GM12864 (cell line): ENCODE measurements around the gene CLIP3.
A peak's percentile ranks its signal among the peaks of the same experiment; 100 is the strongest.

Source experiments
- DNase-seq: peaks from one replicate; pipeline ENCODE4 v3.0.0-alpha.2; 2011; ENCODE audit warnings: low read depth
- H3K4me3 ChIP-seq: 2 replicates; pipeline ENCODE4 v1.5.1; 2011; ENCODE audit warnings: mild to moderate bottlenecking, low read depth, low read length, control low read depth
- TF ChIP-seq, protein P1 (sequence below): IDR thresholded peaks from 2 replicates; pipeline ENCODE4 v1.5.1; 2011; ENCODE audit warnings: low read depth, mild to moderate bottlenecking, moderate library complexity, low read length, control low read depth, inconsistent platforms; ENCODE audit errors: missing control alignments

CLIP3 gene

DNA sequence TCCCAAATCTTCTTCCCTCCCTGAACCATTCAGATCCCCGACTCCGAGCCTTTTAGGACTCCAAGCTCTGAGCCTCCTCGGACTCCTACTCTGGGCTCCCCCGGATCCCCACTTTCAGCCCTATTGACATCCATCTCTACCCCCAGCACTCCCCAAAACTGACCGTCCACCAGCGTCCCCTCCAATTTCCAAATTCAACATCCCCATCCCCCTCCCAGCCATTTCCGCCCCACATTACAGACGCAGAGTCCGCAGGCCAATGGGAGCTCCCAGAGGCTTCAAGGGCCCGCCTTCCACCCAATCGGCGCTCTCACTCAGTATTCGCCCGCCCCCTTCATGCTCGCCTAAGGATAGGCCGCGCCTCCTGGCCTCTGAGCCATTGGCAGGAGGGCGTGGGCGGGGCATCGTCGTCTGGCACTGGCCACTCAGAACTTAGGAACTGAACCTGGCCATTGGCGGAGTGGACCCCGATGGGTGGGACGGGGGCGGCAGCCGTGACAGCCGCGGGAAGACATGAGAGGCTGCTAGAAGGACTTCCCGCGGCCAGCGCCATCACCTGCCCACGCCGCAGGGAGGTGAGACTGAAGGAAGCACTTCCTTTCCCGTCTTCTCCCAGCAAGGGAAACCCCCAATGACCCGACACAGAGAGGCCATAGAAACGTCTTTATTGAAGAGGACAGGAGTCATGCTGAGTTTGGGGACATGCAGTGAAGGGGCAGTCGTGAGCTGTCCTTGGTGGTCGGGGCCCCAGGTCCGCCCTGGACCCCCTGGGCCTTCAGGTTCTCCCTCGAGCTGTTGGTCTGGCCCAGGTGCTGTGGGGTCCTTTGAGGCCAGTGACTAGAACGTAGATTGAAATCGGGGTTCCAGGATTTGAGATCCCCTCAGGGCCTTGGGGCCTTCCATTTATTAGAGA lies 18.4 kb downstream of the CLIP3 start, which contains the start of gene ALKBH6:
ALKBH6 (minus strand) TSS at position 202 of the 913 bp plus-strand sequence. CDS start 816 bp downstream, outside the sequence.
- TF ChIP-seq, protein P1, sequence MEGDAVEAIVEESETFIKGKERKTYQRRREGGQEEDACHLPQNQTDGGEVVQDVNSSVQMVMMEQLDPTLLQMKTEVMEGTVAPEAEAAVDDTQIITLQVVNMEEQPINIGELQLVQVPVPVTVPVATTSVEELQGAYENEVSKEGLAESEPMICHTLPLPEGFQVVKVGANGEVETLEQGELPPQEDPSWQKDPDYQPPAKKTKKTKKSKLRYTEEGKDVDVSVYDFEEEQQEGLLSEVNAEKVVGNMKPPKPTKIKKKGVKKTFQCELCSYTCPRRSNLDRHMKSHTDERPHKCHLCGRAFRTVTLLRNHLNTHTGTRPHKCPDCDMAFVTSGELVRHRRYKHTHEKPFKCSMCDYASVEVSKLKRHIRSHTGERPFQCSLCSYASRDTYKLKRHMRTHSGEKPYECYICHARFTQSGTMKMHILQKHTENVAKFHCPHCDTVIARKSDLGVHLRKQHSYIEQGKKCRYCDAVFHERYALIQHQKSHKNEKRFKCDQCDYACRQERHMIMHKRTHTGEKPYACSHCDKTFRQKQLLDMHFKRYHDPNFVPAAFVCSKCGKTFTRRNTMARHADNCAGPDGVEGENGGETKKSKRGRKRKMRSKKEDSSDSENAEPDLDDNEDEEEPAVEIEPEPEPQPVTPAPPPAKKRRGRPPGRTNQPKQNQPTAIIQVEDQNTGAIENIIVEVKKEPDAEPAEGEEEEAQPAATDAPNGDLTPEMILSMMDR, result no peak
- DNase-seq, result peak; percentile 95

DNA sequence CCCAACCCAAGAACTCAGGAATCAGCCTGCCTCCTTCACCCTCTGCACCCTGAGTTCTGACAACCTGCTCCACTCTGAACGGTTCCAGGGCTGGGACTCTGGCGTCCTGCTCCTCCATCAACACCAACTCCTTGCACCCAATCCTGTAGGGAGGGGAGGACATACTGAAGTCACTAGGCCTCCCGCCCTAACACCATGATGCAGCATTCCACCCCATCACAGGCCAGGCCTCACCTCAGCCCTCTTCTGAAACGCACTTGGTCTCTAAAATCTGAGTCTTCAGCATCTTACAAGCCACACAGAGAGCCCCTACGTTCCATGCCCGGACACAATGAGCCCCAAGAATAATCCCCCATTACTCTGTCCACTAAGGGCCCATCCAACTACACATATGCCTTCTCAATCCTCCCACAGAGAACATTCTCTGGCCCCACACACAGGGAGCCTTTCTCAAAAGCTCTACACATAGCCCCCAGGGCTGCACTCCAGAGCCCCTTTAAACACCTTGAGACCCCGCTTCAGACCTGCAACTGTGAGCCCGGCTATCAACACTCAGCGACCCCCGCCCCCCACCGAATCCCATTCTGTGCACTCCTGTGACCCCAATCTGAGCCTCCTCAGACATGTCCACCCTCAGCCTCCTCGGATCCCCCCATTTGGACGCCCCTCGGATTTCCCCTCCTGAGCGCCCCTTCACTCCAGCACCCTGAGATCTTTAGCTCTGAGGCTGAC lies 19.2 kb downstream of the CLIP3 start:
- no peak for DNase-seq
- TF ChIP-seq, protein P1, result no peak
- H3K4me3 ChIP-seq, result peak overlapping the region; percentile 95

More for the DNA sequence above, 18.4 kb downstream of the CLIP3 start, which contains the start of gene ALKBH6:
- H3K4me3 ChIP-seq, result peak within 1 kb of the TSS; percentile 95

- TF ChIP-seq, protein P1, result no peak
- H3K4me3 ChIP-seq, result no peak overlapping the region
- no peak for DNase-seq
Measured at GRCh38 chr19:36010402-36010801, 22.3 kb downstream of the CLIP3 start.

DNA sequence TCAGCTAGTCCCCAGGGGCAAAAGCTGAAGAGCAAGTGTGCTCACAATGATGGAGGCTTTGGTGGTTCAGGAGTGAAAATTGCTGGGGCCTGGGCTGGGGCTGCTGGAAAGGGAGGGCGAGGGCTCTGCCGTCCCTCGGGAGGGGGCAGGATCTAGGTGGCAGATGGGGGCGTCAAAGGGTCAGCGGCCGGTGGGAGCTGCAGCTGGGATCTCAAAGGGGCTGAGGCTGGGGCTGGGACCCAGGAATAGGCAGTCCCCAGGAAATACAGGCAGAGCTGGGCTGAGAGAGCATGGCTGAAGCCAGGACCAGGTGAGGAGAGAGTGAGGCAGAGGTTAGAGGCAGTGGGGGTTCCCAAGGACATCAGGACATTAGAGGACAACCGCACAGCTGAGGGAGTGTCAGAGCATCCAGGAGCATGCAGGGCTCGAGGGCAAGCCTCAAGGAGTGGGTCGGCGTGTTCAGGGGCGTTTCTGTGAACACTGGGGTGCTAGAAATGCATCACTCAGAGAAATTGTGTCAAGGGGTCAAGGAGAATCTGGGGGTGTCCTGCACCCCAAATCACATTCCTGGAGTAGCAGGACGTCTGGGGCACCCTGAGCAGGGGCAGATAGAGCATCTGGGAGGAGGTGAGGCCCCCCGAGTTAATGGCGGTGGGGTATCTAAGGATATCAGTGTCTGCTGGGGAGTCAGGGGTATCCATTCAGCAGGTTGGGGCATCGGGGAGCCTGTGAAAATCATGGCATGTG lies 22.9 kb downstream of the CLIP3 start:
- no peak overlapping the region; the same call in 1 of the 2 replicates for H3K4me3 ChIP-seq
- TF ChIP-seq, protein P1, result no peak
- no peak for DNase-seq

DNA sequence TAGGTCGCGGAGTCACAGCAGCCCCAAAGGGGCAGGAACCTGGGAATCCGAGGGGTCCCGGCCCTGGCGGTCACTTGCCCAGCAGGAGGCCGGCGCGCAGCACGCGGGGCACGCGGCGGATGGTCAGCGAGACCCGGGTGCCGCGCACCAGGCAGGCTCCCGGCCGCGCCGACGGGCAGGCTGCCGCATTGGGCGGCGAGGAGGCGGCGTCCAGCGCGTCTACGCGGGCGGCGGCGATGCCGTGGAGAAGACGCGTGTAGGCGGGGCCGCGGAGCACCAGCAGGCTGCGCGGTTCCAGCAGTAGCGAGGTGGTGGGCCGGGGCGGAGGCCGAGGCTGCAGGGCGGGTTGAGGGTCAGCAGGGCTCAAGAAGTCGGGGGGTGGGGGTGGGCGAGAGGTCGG lies 23.5 kb downstream of the CLIP3 start:
- H3K4me3 ChIP-seq, result peak overlapping the region; percentile 26
- DNase-seq, result no peak
- TF ChIP-seq, protein P1, result no peak

GRCh38 chr19:36008336-36008978 lies 24.2 kb downstream of the CLIP3 start, which contains the start of gene SYNE4:
Gene SYNE4 (minus strand): TSS chr19:36008813. CDS start chr19:36008681, 132 bp downstream.
- H3K4me3 ChIP-seq, result peak within 1 kb of the TSS; percentile 26
- DNase-seq, result no peak
- TF ChIP-seq, protein P1, result no peak
